Measurements from ENCODE around the gene XXYLT1. TPM values are rescaled to one million over a fixed set of nuclear protein-coding genes. Genes with fewer than 3 reads are reported as not detected.

Gene XXYLT1
- total and polyA plus RNA-seq, 2 of the 8 experiments (the other 6 are each of a cell fraction or from before 2014, with no cell fraction given), result 18.9 to 23.8 TPM

DNA sequence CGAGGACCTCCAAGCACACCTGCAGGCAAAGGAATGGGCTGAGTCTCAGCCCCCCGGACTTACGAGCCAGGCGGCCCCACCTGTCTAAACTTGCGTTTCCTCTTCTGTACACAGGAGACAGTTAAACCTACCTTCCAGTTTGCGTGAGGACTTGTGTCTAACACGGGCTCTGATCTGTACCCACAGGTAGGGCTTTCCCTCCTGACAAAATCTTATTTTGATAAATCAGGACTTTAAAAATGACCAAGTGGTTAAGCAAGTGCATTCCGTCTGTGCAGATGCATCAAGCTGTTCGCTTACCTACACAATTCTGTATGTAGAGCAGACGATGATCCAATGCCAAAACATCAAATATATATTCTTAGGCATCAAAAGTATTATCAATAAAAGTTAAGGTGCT is 238.0 kb downstream of the XXYLT1 start:
- no peak for TF ChIP-seq ASH2L (IDR thresholded peaks at IDR 0.05; ENCODE audit: low read length)
- no peak for TF ChIP-seq EGR1 (IDR thresholded peaks at IDR 0.05; ENCODE audit: borderline replicate concordance, low read depth, low read length)
- TF ChIP-seq FOSL1 (IDR thresholded peaks at IDR 0.05; ENCODE audit: insufficient read depth, low read depth, low read length), result no peak
- TF ChIP-seq CHD2 (IDR thresholded peaks at IDR 0.05; ENCODE audit: low read length), result no peak
- TF ChIP-seq YY1 (IDR thresholded peaks at IDR 0.05; ENCODE audit: low read depth, low read length), result no peak
- TF ChIP-seq, protein P1, sequence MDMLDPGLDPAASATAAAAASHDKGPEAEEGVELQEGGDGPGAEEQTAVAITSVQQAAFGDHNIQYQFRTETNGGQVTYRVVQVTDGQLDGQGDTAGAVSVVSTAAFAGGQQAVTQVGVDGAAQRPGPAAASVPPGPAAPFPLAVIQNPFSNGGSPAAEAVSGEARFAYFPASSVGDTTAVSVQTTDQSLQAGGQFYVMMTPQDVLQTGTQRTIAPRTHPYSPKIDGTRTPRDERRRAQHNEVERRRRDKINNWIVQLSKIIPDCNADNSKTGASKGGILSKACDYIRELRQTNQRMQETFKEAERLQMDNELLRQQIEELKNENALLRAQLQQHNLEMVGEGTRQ (IDR thresholded peaks at IDR 0.05; ENCODE audit: low read length), result no peak
- TF ChIP-seq POLR2AphosphoS5 (IDR thresholded peaks at IDR 0.05; ENCODE audit: low read depth, low read length), result no peak
- no peak for TF ChIP-seq RFX5 (IDR thresholded peaks at IDR 0.05; ENCODE audit: borderline replicate concordance, low read depth, low read length)
- TF ChIP-seq EZH2 (IDR thresholded peaks at IDR 0.05; ENCODE audit: low read depth, low read length, severe bottlenecking), result no peak
- TF ChIP-seq RXRA (IDR thresholded peaks at IDR 0.05; ENCODE audit: insufficient read depth, low read depth, low read length), result no peak
- no peak for TF ChIP-seq BACH1 (IDR thresholded peaks at IDR 0.05; ENCODE audit: low read length)
- TF ChIP-seq POLR2A (IDR thresholded peaks at IDR 0.05; ENCODE audit: control extremely low read depth in 1 of 2, low read depth in 2 of 2, low read length in 2 of 2), result no peak
- no peak for TF ChIP-seq GABPA (IDR thresholded peaks at IDR 0.05; ENCODE audit: borderline replicate concordance, insufficient read depth, low read length)
- Histone ChIP-seq H2AFZ (ENCODE audit: low read length) (no peak overlapping the region), H2BK12ac (ENCODE audit: low read depth, low read length) (no peak overlapping the region), H3K4me2 (ENCODE audit: insufficient read depth in 1 of 2, low read depth in 2 of 2, low read length in 2 of 2) (no peak overlapping the region), H4K91ac (replicated peaks; ENCODE audit: insufficient read length, low read length) (no peak overlapping the region), H3K4ac (replicated peaks; ENCODE audit: insufficient read length, low read depth, low read length) (no peak overlapping the region), H3K23me2 (ENCODE audit: low read depth, low read length) (no peaks in the 10 kb centered on the region), H3K27me3 (replicated peaks in 1 of 4; ENCODE audit: control insufficient read depth in 3 of 4, extremely low read depth in 1 of 4, insufficient read depth in 3 of 4, low read length in 3 of 4) (peaks cover 0 to 9% (median 8%) of the 10 kb centered on the region in 4 experiments; a peak in 3 of 7 replicates), H3K56ac (replicated peaks; ENCODE audit: insufficient read length, low read depth, low read length) (no peak overlapping the region), H3K23ac (ENCODE audit: insufficient read length) (no peak overlapping the region), H2BK15ac (ENCODE audit: low read length) (no peak overlapping the region), H2BK120ac (replicated peaks; ENCODE audit: low read depth, low read length) (no peak overlapping the region), H4K5ac (ENCODE audit: insufficient read length, low read depth, low read length) (no peak overlapping the region), H3K79me1 (ENCODE audit: low read depth, low read length) (no peaks in the 10 kb centered on the region), H3K4me1 (replicated peaks in 1 of 4; ENCODE audit: control insufficient read depth in 3 of 4, insufficient read depth in 4 of 4, low read length in 3 of 4) (peaks cover 4 to 14% (median 11%) of the 10 kb centered on the region in 4 experiments; a peak in 6 of 7 replicates), H3K18ac (ENCODE audit: extremely low read depth, low read length) (no peak overlapping the region), H3K9ac (replicated peaks in 1 of 4; ENCODE audit: extremely low read depth in 1 of 4, low read depth in 3 of 4, low read length in 3 of 4) (no peak overlapping the region), H3K4me3 (ENCODE audit: extremely low read depth in 1 of 4, insufficient read depth in 2 of 4, low read depth in 3 of 4, low read length in 4 of 4) (no peak overlapping the region), H3K79me2 (ENCODE audit: control insufficient read depth in 1 of 2, insufficient read depth in 2 of 2, low read length in 2 of 2) (no peaks in the 10 kb centered on the region), H3K9me3 (ENCODE audit: insufficient read depth in 2 of 2, low read depth in 1 of 2, low read length in 1 of 2) (no peaks in the 10 kb centered on the region), H2BK5ac (ENCODE audit: low read depth, low read length) (no peak overlapping the region), H2AK5ac (ENCODE audit: low read depth, low read length) (no peak overlapping the region), H3K27ac (ENCODE audit: low read depth, low read length) (no peak overlapping the region), H2BK20ac (ENCODE audit: low read length) (no peak overlapping the region), H4K20me1 (replicated peaks in 1 of 2; ENCODE audit: control insufficient read depth in 1 of 2, insufficient read depth in 2 of 2, low read length in 2 of 2) (no peaks in the 10 kb centered on the region), H3K36me3 (ENCODE audit: control insufficient read depth in 2 of 4, insufficient read depth in 4 of 4, low read length in 3 of 4) (no peaks in the 10 kb centered on the region), H4K8ac (ENCODE audit: extremely low read depth, insufficient read depth, low read length) (no peak overlapping the region), H3K14ac (ENCODE audit: insufficient read length) (no peak overlapping the region)
- no peak for FAIRE-seq
- DNase-seq (ENCODE audit: low read depth in 1 of 2, low spot score in 2 of 2), result no peak
- ChIA-PET POLR2A (ENCODE audit: partially characterized antibody) (no interaction called here), CTCF (ENCODE audit: partially characterized antibody) (interaction anchor here (0.8 to 5.8 kb wide), 5 partner anchors 13 to 350 kb away, joined by 3 to 33 read pairs (median 4); no protein-coding TSS in a partner anchor)
- WGBS, 2 experiments (ENCODE audit: extremely low coverage in 1 of 2, insufficient coverage in 1 of 2, insufficient read length in 1 of 2, insufficient replicate concordance in 2 of 2, low coverage in 1 of 2, low lambda C conversion rate in 2 of 2, missing lambda C conversion rate in 1 of 2), result 93% methylated on average over 10 of the region's 10 CpGs; no CpG with 5 or more reads in 1 of the 2 experiments
